Loucy (cell line): ENCODE measurements around the gene CAMK2G.

Source experiments
- H2AFZ ChIP-seq: fragments of 200-600 bp; sonication (generic); 2 replicates; pipeline ENCODE4 v1.6.0; 2016; ENCODE audit warnings: antibody characterized with exemption, mild to moderate bottlenecking, low read length, moderate library complexity
- H3F3A ChIP-seq: fragments of 200-600 bp; 2 replicates; pipeline ENCODE4 v1.6.0; 2016; ENCODE audit warnings: antibody characterized with exemption, low read depth, mild to moderate bottlenecking
- H3K27me3 ChIP-seq: fragments of 200-600 bp; sonication (generic); 2 replicates; pipeline ENCODE4 v1.6.1; 2014; ENCODE audit warnings: low read length, mild to moderate bottlenecking; ENCODE audit not compliant: insufficient read depth, poor library complexity, severe bottlenecking
- H3K36me3 ChIP-seq: fragments of 200-600 bp; sonication (generic); 2 replicates; pipeline ENCODE4 v1.6.1; 2016; ENCODE audit warnings: low read length; ENCODE audit not compliant: insufficient read depth
- H3K4me1 ChIP-seq: fragments of 200-600 bp; sonication (generic); 2 replicates; pipeline ENCODE4 v1.5.1; 2014; ENCODE audit warnings: low read length, mild to moderate bottlenecking; ENCODE audit not compliant: insufficient read depth, poor library complexity, severe bottlenecking
- H3K4me2 ChIP-seq: fragments of 200-600 bp; sonication (generic); 2 replicates; pipeline ENCODE4 v1.6.0; 2014; ENCODE audit warnings: antibody characterized with exemption, low read length, low read depth, mild to moderate bottlenecking; ENCODE audit not compliant: poor library complexity, severe bottlenecking
- H3K4me3 ChIP-seq: fragments of 200-600 bp; sonication (generic); 2 replicates; pipeline ENCODE4 v1.5.1; 2014; ENCODE audit warnings: low read length, mild to moderate bottlenecking, mixed read lengths; ENCODE audit not compliant: poor library complexity, severe bottlenecking
- H3K79me2 ChIP-seq: fragments of 200-600 bp; sonication (generic); 2 replicates; pipeline ENCODE4 v1.6.1; 2014; ENCODE audit warnings: low read length; ENCODE audit not compliant: insufficient read depth
- H3K9ac ChIP-seq: fragments of 200-600 bp; sonication (generic); 2 replicates; pipeline ENCODE4 v1.6.0; 2014; ENCODE audit warnings: mild to moderate bottlenecking, low read depth, low read length, moderate library complexity; ENCODE audit not compliant: poor library complexity, severe bottlenecking
- H3K9me2 ChIP-seq: fragments of 200-600 bp; sonication (generic); replicated peaks from 2 replicates; pipeline ENCODE4 v1.6.1; 2016; ENCODE audit warnings: low read depth, low read length, mixed read lengths
- H3K9me3 ChIP-seq: fragments of 200-600 bp; sonication (generic); 2 replicates; pipeline ENCODE4 v1.6.1; 2014; ENCODE audit warnings: mild to moderate bottlenecking, antibody characterized with exemption, low read length, low read depth; ENCODE audit not compliant: insufficient read depth
- H4K20me1 ChIP-seq: fragments of 200-600 bp; sonication (generic); 2 replicates; pipeline ENCODE4 v1.6.0; 2014; ENCODE audit warnings: antibody characterized with exemption, low read length, mild to moderate bottlenecking; ENCODE audit not compliant: insufficient read depth, poor library complexity, severe bottlenecking
- EZH2phosphoT487 ChIP-seq: fragments of 200-600 bp; IDR thresholded peaks from 2 replicates; pipeline ENCODE4 v1.6.1; 2018; ENCODE audit warnings: antibody characterized with exemption, mild to moderate bottlenecking, moderate library complexity, borderline replicate concordance
- TF ChIP-seq, protein P1 (sequence below): fragments of 200-600 bp; sonication (generic); conservative IDR thresholded peaks from 2 replicates; pipeline ENCODE4 v1.5.1; 2014; ENCODE audit warnings: mild to moderate bottlenecking, antibody characterized with exemption, low read length

CAMK2G gene

DNA sequence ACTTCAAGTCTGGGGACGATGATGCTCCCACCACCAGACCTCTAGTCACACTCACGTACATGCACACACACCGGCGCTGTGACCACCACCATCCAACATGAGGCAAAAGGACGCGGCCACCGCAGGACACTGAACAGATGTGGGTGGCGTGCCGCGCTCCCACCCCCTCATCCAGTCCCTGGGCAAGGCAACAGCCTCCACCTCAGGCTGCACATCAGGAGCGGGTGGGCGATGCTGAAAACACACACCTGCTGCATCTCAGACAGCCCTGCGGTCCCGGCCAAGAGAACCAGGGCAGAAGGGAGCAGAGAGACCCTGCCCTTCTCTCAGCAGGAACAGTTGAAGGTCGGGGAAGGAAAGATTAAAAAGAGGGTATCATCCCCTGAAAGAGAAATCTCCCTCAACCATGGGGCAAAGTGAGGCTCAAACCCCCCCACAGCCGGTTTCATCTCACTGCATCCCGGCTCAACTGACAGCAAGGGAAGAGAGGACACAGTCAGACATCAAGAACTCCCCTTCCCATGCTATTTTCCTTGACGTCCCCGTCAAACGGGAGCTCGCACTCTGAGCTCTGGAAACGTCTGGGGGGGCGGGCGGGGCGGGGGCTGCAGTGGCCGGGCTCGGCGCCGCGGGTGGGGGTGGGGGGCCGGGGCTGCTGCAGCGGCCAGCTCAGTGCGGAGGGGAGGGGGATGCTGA is 1.1 kb downstream of the CAMK2G start:
- H3F3A ChIP-seq: no peaks in the 10 kb centered on the region
- H3K9ac ChIP-seq: peak overlapping the region; percentile 74
- no peaks in the 10 kb centered on the region for H3K27me3 ChIP-seq
- no peak overlapping the region for H2AFZ ChIP-seq
- H3K9me2 ChIP-seq: no peaks in the 10 kb centered on the region
- peak overlapping the region; percentile 81 for H3K4me3 ChIP-seq
- peaks cover 60% of the 10 kb centered on the region for H3K79me2 ChIP-seq
- 0 out of 2 replicates have a peak, but pooled peaks cover 4% of the 10 kb centered on the region for H3K36me3 ChIP-seq
- H3K4me2 ChIP-seq: peak overlapping the region; percentile 96
- peaks cover 56% of the 10 kb centered on the region for H3K4me1 ChIP-seq
- no peaks in the 10 kb centered on the region for H3K9me3 ChIP-seq
- peaks cover 24% of the 10 kb centered on the region for H4K20me1 ChIP-seq
- no peak for TF ChIP-seq EZH2phosphoT487
- TF ChIP-seq, protein P1, sequence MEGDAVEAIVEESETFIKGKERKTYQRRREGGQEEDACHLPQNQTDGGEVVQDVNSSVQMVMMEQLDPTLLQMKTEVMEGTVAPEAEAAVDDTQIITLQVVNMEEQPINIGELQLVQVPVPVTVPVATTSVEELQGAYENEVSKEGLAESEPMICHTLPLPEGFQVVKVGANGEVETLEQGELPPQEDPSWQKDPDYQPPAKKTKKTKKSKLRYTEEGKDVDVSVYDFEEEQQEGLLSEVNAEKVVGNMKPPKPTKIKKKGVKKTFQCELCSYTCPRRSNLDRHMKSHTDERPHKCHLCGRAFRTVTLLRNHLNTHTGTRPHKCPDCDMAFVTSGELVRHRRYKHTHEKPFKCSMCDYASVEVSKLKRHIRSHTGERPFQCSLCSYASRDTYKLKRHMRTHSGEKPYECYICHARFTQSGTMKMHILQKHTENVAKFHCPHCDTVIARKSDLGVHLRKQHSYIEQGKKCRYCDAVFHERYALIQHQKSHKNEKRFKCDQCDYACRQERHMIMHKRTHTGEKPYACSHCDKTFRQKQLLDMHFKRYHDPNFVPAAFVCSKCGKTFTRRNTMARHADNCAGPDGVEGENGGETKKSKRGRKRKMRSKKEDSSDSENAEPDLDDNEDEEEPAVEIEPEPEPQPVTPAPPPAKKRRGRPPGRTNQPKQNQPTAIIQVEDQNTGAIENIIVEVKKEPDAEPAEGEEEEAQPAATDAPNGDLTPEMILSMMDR: no peak

DNA sequence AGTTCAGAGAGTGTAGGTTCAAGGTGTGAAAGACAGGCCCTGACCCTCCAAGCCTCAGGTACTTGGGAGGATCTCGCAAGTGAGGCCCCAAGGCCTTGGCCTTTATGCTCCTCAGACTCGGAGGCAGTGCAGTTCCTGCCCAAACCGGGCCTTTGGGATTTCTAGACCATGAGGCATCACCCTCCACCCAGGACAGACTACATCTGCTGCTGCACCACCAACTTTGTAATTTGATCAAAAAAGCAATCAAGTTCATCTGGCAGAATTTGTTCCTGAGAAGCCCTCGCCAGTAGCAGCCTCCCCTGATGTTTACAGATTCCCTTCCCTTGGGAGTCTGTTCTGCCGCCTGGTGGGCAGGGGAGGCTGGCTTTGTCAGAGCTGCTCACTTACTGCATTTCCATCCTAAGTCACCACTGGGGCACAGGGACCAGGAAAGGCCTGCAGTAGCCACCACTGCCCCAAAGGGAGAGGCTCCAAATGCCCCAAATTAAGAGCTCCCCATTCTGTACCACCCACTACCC is 2.1 kb downstream of the CAMK2G start:
- Histone ChIP-seq H3K9me3 (no peaks in the 10 kb centered on the region), H3K9ac (peak overlapping the region; percentile 73), H4K20me1 (peaks cover 24% of the 10 kb centered on the region), H3K4me3 (peak overlapping the region; percentile 81), H2AFZ (no peak overlapping the region), H3K9me2 (no peaks in the 10 kb centered on the region), H3K4me2 (peak overlapping the region; percentile 96), H3K36me3 (peaks cover 4% of the 10 kb centered on the region; the same call in 1 of the 2 replicates), H3F3A (no peaks in the 10 kb centered on the region), H3K27me3 (no peaks in the 10 kb centered on the region), H3K79me2 (peaks cover 71% of the 10 kb centered on the region), H3K4me1 (peaks cover 66% of the 10 kb centered on the region)
- TF ChIP-seq, protein P1: peak; percentile 36
- no peak for TF ChIP-seq EZH2phosphoT487

GRCh38 chr10:73871295-73872189 is 2.8 kb downstream of the CAMK2G start:
- H3K4me3 ChIP-seq: peak overlapping the region; percentile 81
- peak overlapping the region; percentile 96 for H3K4me2 ChIP-seq

More at GRCh38 chr10:73871295-73872189, 2.8 kb downstream of the CAMK2G start:
- peaks cover 74% of the 10 kb centered on the region for H3K4me1 ChIP-seq
- H4K20me1 ChIP-seq: peaks cover 24% of the 10 kb centered on the region
- peak overlapping the region; percentile 73 for H3K9ac ChIP-seq
- H3F3A ChIP-seq: peaks cover 4% of the 10 kb centered on the region
- H3K9me2 ChIP-seq: no peaks in the 10 kb centered on the region
- peaks cover 78% of the 10 kb centered on the region for H3K79me2 ChIP-seq
- no peak for TF ChIP-seq EZH2phosphoT487
- TF ChIP-seq, protein P1: no peak
- H3K27me3 ChIP-seq: no peaks in the 10 kb centered on the region
- peaks cover 4% of the 10 kb centered on the region; the same call in 1 of the 2 replicates for H3K36me3 ChIP-seq
- H2AFZ ChIP-seq: no peak overlapping the region
- H3K9me3 ChIP-seq: no peaks in the 10 kb centered on the region
